H9 (cell line): Measurements from ENCODE around the gene ARHGAP29. TPM values are rescaled to one million over a fixed set of nuclear protein-coding genes. Genes with fewer than 3 reads are reported as not detected.

Experiments
- DNase-seq: peaks from one replicate; pipeline ENCODE4 v3.0.0-alpha.2; 2017
- H2AFZ ChIP-seq: one replicate; pipeline ENCODE4 v1.6.1; 2013; ENCODE audit warnings: mild to moderate bottlenecking, low read length, control low read depth, moderate library complexity
- H2AK5ac ChIP-seq: 2 replicates; pipeline ENCODE4 v1.6.1; 2013; ENCODE audit warnings: low read length, control low read depth, mixed read lengths; ENCODE audit not compliant: insufficient read length
- H2BK120ac ChIP-seq: one replicate; pipeline ENCODE4 v1.6.1; 2013; ENCODE audit warnings: low read depth, mild to moderate bottlenecking, low read length, control low read depth, inconsistent platforms; ENCODE audit not compliant: poor library complexity, severe bottlenecking
- H2BK12ac ChIP-seq: 2 replicates; pipeline ENCODE4 v1.6.1; 2013; ENCODE audit warnings: low read length, control low read depth, mixed read lengths, low read depth; ENCODE audit not compliant: insufficient read length
- H2BK15ac ChIP-seq: 2 replicates; pipeline ENCODE4 v1.6.1; 2013; ENCODE audit warnings: low read depth, low read length, control low read depth
- H2BK20ac ChIP-seq: one replicate; pipeline ENCODE4 v1.6.1; 2013; ENCODE audit warnings: low read depth, mild to moderate bottlenecking, low read length, control low read depth, inconsistent platforms; ENCODE audit not compliant: poor library complexity, severe bottlenecking
- H2BK5ac ChIP-seq: 2 replicates; pipeline ENCODE4 v1.6.1; 2013; ENCODE audit warnings: low read length, control low read depth, mixed read lengths; ENCODE audit not compliant: insufficient read length
- H3K14ac ChIP-seq: 2 replicates; pipeline ENCODE4 v1.6.1; 2013; ENCODE audit warnings: low read length, control low read depth; ENCODE audit not compliant: insufficient read depth
- H3K18ac ChIP-seq: 2 replicates; pipeline ENCODE4 v1.6.1; 2013; ENCODE audit warnings: low read depth, mild to moderate bottlenecking, mixed read lengths, low read length, control low read depth; ENCODE audit not compliant: insufficient read length
- H3K23ac ChIP-seq: 2 replicates; pipeline ENCODE4 v1.6.1; 2013; ENCODE audit warnings: low read length, control low read depth, mixed read lengths, low read depth; ENCODE audit not compliant: insufficient read length
- H3K23me2 ChIP-seq: 2 replicates; pipeline ENCODE4 v1.6.1; 2013; ENCODE audit warnings: low read depth, mild to moderate bottlenecking, mixed read lengths, low read length, control low read depth; ENCODE audit not compliant: insufficient read length, poor library complexity, severe bottlenecking
- H3K27ac ChIP-seq: 2 replicates; pipeline ENCODE4 v1.5.1; 2013; ENCODE audit warnings: low read length, control low read depth, mixed read lengths, low read depth; ENCODE audit not compliant: insufficient read length
- H3K27me3 ChIP-seq: 2 replicates; pipeline ENCODE4 v1.6.1; 2013; ENCODE audit warnings: low read length, control low read depth, inconsistent platforms; ENCODE audit not compliant: insufficient read depth
- H3K4ac ChIP-seq: 2 replicates; pipeline ENCODE4 v1.6.1; 2013; ENCODE audit warnings: low read depth, mild to moderate bottlenecking, control low read depth, inconsistent platforms, low read length, moderate library complexity
- H3K4me1 ChIP-seq: 2 replicates; pipeline ENCODE4 v1.6.1; 2013; ENCODE audit warnings: low read length, control low read depth, inconsistent platforms; ENCODE audit not compliant: insufficient read depth
- H3K4me2 ChIP-seq: 2 replicates; pipeline ENCODE4 v1.6.1; 2013; ENCODE audit warnings: low read length, control low read depth, mixed read lengths; ENCODE audit not compliant: insufficient read length, insufficient read depth
- H3K56ac ChIP-seq: 2 replicates; pipeline ENCODE4 v1.6.1; 2013; ENCODE audit warnings: low read depth, mild to moderate bottlenecking, mixed read lengths, low read length, control low read depth; ENCODE audit not compliant: insufficient read length
- H3K79me1 ChIP-seq: 2 replicates; pipeline ENCODE4 v1.6.1; 2013; ENCODE audit warnings: low read depth, mild to moderate bottlenecking, moderate library complexity, low read length, control low read depth, inconsistent platforms; ENCODE audit not compliant: insufficient read depth, poor library complexity, severe bottlenecking
- H3K79me2 ChIP-seq: 2 replicates; pipeline ENCODE4 v1.6.1; 2013; ENCODE audit warnings: low read length, control low read depth, inconsistent platforms; ENCODE audit not compliant: insufficient read depth
- H3K9ac ChIP-seq: 2 replicates; pipeline ENCODE4 v1.6.1; 2013; ENCODE audit warnings: low read length, control low read depth, mixed read lengths; ENCODE audit not compliant: insufficient read length; ENCODE audit errors: extremely low read depth
- H3K9me3 ChIP-seq: one replicate; pipeline ENCODE4 v1.6.1; 2013; ENCODE audit warnings: low read depth, low read length, inconsistent platforms; ENCODE audit not compliant: control insufficient read depth
- H3T11ph ChIP-seq: one replicate; pipeline ENCODE4 v1.6.1; 2013; ENCODE audit warnings: mild to moderate bottlenecking, low read length, control low read depth, inconsistent platforms
- H4K20me1 ChIP-seq: one replicate; pipeline ENCODE4 v1.6.1; 2013; ENCODE audit not compliant: control insufficient read depth, insufficient read length, insufficient read depth
- H4K5ac ChIP-seq: 2 replicates; pipeline ENCODE4 v1.6.1; 2013; ENCODE audit warnings: low read depth, mild to moderate bottlenecking, mixed read lengths, low read length, control low read depth; ENCODE audit not compliant: insufficient read length
- H4K8ac ChIP-seq: replicated peaks from 2 replicates; pipeline ENCODE4 v1.6.1; 2013; ENCODE audit warnings: low read length, control low read depth, mixed read lengths, low read depth; ENCODE audit not compliant: insufficient read length
- H4K91ac ChIP-seq: 2 replicates; pipeline ENCODE4 v1.6.1; 2013; ENCODE audit warnings: low read depth, mild to moderate bottlenecking, moderate library complexity, mixed read lengths, low read length, control low read depth; ENCODE audit not compliant: insufficient read length
- H3K27ac Mint-ChIP-seq, 3 experiments: 2 replicates in 2 of 3; 3 replicates in 1 of 3; pipeline ENCODE4 v1.8.0; 2020 to 2021; ENCODE audit warnings: mixed read lengths in 3 of 3, mild to moderate bottlenecking in 1 of 3, moderate library complexity in 1 of 3
- H3K27me3 Mint-ChIP-seq: 2 replicates; pipeline ENCODE4 v1.8.0; 2021; ENCODE audit warnings: low read depth, mild to moderate bottlenecking, moderate library complexity, mixed read lengths
- H3K36me3 Mint-ChIP-seq, 3 experiments: 2 replicates in 2 of 3; 3 replicates in 1 of 3; pipeline ENCODE4 v1.8.0; 2020 to 2021; ENCODE audit warnings: low read depth in 3 of 3, mixed read lengths in 3 of 3; ENCODE audit not compliant: insufficient read depth in 1 of 3
- H3K4me1 Mint-ChIP-seq, 2 experiments: 2 replicates each; pipeline ENCODE4 v1.8.0; 2020; ENCODE audit warnings: mixed read lengths in 2 of 2
- H3K4me3 Mint-ChIP-seq, 2 experiments: 2 replicates in 1 of 2; 3 replicates in 1 of 2; pipeline ENCODE4 v1.8.0; 2020 to 2021; ENCODE audit warnings: mild to moderate bottlenecking in 2 of 2, mixed read lengths in 2 of 2, moderate library complexity in 1 of 2
- H3K9me3 Mint-ChIP-seq, 2 experiments: 2 replicates in 1 of 2; 3 replicates in 1 of 2; pipeline ENCODE4 v1.8.0; 2020; ENCODE audit warnings: mild to moderate bottlenecking in 2 of 2, mixed read lengths in 2 of 2, moderate library complexity in 1 of 2
- CTCF ChIP-seq: fragments of 200-600 bp; sonication (generic); conservative IDR thresholded peaks from 3 replicates; pipeline ENCODE4 v1.8.0; 2021; ENCODE audit warnings: antibody characterized with exemption, mild to moderate bottlenecking
- WGBS: extraction: QIAGEN DNeasy Blood & Tissue Kit; methylation state at CpG from one replicate; pipeline ENCODE4 v1.1.7; 2013; ENCODE audit warnings: missing lambda C conversion rate, low lambda C conversion rate, mixed read lengths; ENCODE audit not compliant: insufficient read length; ENCODE audit errors: extremely low coverage; 5-methylcytosine and 5-hydroxymethylcytosine counted together
- total RNA-seq: library from RNA; stranded (reverse); gene quantifications from 2 replicates; pipeline ENCODE4 v1.2.1, GENCODE V29; 2021

ARHGAP29 gene
- total RNA-seq, 1 experiment from 2014 or later, result 1.3 TPM

DNA sequence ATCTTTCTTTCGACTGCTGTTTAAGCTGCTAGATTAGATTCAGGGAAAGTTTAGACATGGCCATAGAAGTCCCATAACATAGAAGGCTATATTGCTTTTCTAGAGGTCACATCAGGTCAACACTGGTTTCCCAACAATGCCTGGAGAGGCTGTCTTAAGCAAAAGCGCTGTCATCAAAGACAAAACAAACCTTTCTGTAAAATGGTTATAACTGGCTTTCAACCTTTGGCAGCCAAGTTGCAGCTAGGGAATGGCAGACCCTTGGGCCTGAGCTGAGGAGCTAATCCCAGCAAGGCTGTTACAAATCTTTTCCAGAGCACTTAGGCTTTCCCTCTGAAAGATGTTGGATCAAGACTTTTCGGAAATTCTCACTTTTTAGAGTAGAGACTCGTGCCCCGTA, 105.3 kb downstream of the ARHGAP29 start:
- no peak overlapping the region for H2AFZ ChIP-seq
- Mint-ChIP-seq H3K27me3 (peaks cover 18% of the 10 kb centered on the region), H3K4me1 (peaks cover 0 to 3% of the 10 kb centered on the region in 2 experiments; a peak in 2 of 4 replicates), H3K9me3 (peaks cover 17 to 18% of the 10 kb centered on the region in 2 experiments), H3K36me3 (peaks cover 9 to 10% (median 9%) of the 10 kb centered on the region in 3 experiments), H3K27ac (no peak overlapping the region), H3K4me3 (no peak overlapping the region)
- H3K27ac ChIP-seq, result no peak overlapping the region
- H3K4ac ChIP-seq, result no peak overlapping the region
- H3K79me2 ChIP-seq, result no peaks in the 10 kb centered on the region
- no peak overlapping the region for H4K91ac ChIP-seq
- no peak for DNase-seq
- H3K23ac ChIP-seq, result no peak overlapping the region
- H2BK15ac ChIP-seq, result no peak overlapping the region
- H2BK5ac ChIP-seq, result no peak overlapping the region
- H3K4me2 ChIP-seq, result no peak overlapping the region
- no peak overlapping the region for H2BK12ac ChIP-seq
- H3K9me3 ChIP-seq, result peaks cover 4% of the 10 kb centered on the region
- H4K5ac ChIP-seq, result no peak overlapping the region
- WGBS, result no CpG with 5 or more reads among the region's 5 CpGs
- TF ChIP-seq CTCF, result no peak
- no peak overlapping the region for H2BK20ac ChIP-seq
- H4K20me1 ChIP-seq, result no peaks in the 10 kb centered on the region
- H3K23me2 ChIP-seq, result no peaks in the 10 kb centered on the region
- no peak overlapping the region for H3K9ac ChIP-seq
- H3K56ac ChIP-seq, result no peak overlapping the region
- H4K8ac ChIP-seq, result no peak overlapping the region
- no peak overlapping the region for H3K14ac ChIP-seq
- H3K18ac ChIP-seq, result no peak overlapping the region
- H3K27me3 ChIP-seq, result no peaks in the 10 kb centered on the region
- no peak overlapping the region for H2AK5ac ChIP-seq
- no peak overlapping the region for H2BK120ac ChIP-seq
- H3K79me1 ChIP-seq, result no peaks in the 10 kb centered on the region
- H3K4me1 ChIP-seq, result no peaks in the 10 kb centered on the region
- no peak overlapping the region for H3T11ph ChIP-seq
